ENCODE results near the gene SYCN.
A peak's percentile ranks its signal among the peaks of the same experiment; 100 is the strongest.

The SYCN gene

GRCh38 chr19:39251846-39252245, 47.8 kb upstream of the SYCN start:
- Histone ChIP-seq H3K4me2 (ENCODE audit: low read depth, low read length, poor library complexity, severe bottlenecking) (peak overlapping the region; percentile 75), H3K79me2 (ENCODE audit: insufficient read depth, low read length) (no peaks in the 10 kb centered on the region), H3K9me2 (replicated peaks; ENCODE audit: low read depth, low read length) (no peaks in the 10 kb centered on the region), H3K27me3 (ENCODE audit: insufficient read depth, low read length, poor library complexity, severe bottlenecking) (no peaks in the 10 kb centered on the region), H3K4me1 (ENCODE audit: insufficient read depth, low read length, poor library complexity, severe bottlenecking) (peaks cover 54% of the 10 kb centered on the region), H3K4me3 (ENCODE audit: low read length, poor library complexity, severe bottlenecking) (peak overlapping the region; percentile 55), H3K36me3 (ENCODE audit: insufficient read depth, low read length) (no peaks in the 10 kb centered on the region), H2AFZ (ENCODE audit: low read length) (no peak overlapping the region), H4K20me1 (ENCODE audit: insufficient read depth, low read length, poor library complexity, severe bottlenecking) (no peaks in the 10 kb centered on the region), H3F3A (ENCODE audit: low read depth) (peaks cover 16% of the 10 kb centered on the region), H3K9ac (ENCODE audit: low read depth, low read length, poor library complexity, severe bottlenecking) (peak overlapping the region; percentile 65), H3K9me3 (ENCODE audit: insufficient read depth, low read depth, low read length) (peaks cover 1% of the 10 kb centered on the region; the same call in 1 of the 2 replicates)
- TF ChIP-seq EZH2phosphoT487 (IDR thresholded peaks at IDR 0.05; ENCODE audit: borderline replicate concordance), result no peak
- TF ChIP-seq CTCF (conservative IDR thresholded peaks at IDR 0.05; ENCODE audit: low read length), result no peak

- Histone ChIP-seq H3K79me2 (ENCODE audit: insufficient read depth, low read length) (no peaks in the 10 kb centered on the region), H3K4me1 (ENCODE audit: insufficient read depth, low read length, poor library complexity, severe bottlenecking) (peaks cover 54% of the 10 kb centered on the region), H4K20me1 (ENCODE audit: insufficient read depth, low read length, poor library complexity, severe bottlenecking) (no peaks in the 10 kb centered on the region), H2AFZ (ENCODE audit: low read length) (no peak overlapping the region), H3K4me3 (ENCODE audit: low read length, poor library complexity, severe bottlenecking) (no peak overlapping the region), H3K9ac (ENCODE audit: low read depth, low read length, poor library complexity, severe bottlenecking) (no peak overlapping the region), H3K36me3 (ENCODE audit: insufficient read depth, low read length) (no peaks in the 10 kb centered on the region), H3K9me2 (replicated peaks; ENCODE audit: low read depth, low read length) (no peaks in the 10 kb centered on the region), H3F3A (ENCODE audit: low read depth) (peaks cover 16% of the 10 kb centered on the region), H3K9me3 (ENCODE audit: insufficient read depth, low read depth, low read length) (no peaks in the 10 kb centered on the region), H3K4me2 (ENCODE audit: low read depth, low read length, poor library complexity, severe bottlenecking) (no peak overlapping the region), H3K27me3 (ENCODE audit: insufficient read depth, low read length, poor library complexity, severe bottlenecking) (no peaks in the 10 kb centered on the region)
- TF ChIP-seq EZH2phosphoT487 (IDR thresholded peaks at IDR 0.05; ENCODE audit: borderline replicate concordance) (no peak), CTCF (conservative IDR thresholded peaks at IDR 0.05; ENCODE audit: low read length) (no peak)
Observed at GRCh38 chr19:39251081-39251480, 47.0 kb upstream of the SYCN start.

- H3K4me3 ChIP-seq (ENCODE audit: low read length, poor library complexity, severe bottlenecking), result no peak within 1 kb of the TSS
- H3K9me3 ChIP-seq (ENCODE audit: insufficient read depth, low read depth, low read length), result no peaks in the 10 kb centered on the region
- no peaks in the 10 kb centered on the region for H3K36me3 ChIP-seq (ENCODE audit: insufficient read depth, low read length)
- H3K79me2 ChIP-seq (ENCODE audit: insufficient read depth, low read length), result no peaks in the 10 kb centered on the region
- no peaks in the 10 kb centered on the region for H3K27me3 ChIP-seq (ENCODE audit: insufficient read depth, low read length, poor library complexity, severe bottlenecking)
- H2AFZ ChIP-seq (ENCODE audit: low read length), result no peak within 1 kb of the TSS
- no peaks in the 10 kb centered on the region for H3K9me2 ChIP-seq (replicated peaks; ENCODE audit: low read depth, low read length)
- H3K4me1 ChIP-seq (ENCODE audit: insufficient read depth, low read length, poor library complexity, severe bottlenecking), result peaks cover 43% of the 10 kb centered on the region
- TF ChIP-seq EZH2phosphoT487 (IDR thresholded peaks at IDR 0.05; ENCODE audit: borderline replicate concordance) (no peak), CTCF (conservative IDR thresholded peaks at IDR 0.05; ENCODE audit: low read length) (no peak)
- no peak within 1 kb of the TSS for H3K4me2 ChIP-seq (ENCODE audit: low read depth, low read length, poor library complexity, severe bottlenecking)
- H4K20me1 ChIP-seq (ENCODE audit: insufficient read depth, low read length, poor library complexity, severe bottlenecking), result no peaks in the 10 kb centered on the region
- no peak within 1 kb of the TSS for H3K9ac ChIP-seq (ENCODE audit: low read depth, low read length, poor library complexity, severe bottlenecking)
- H3F3A ChIP-seq (ENCODE audit: low read depth), result peaks cover 15% of the 10 kb centered on the region
Observed at GRCh38 chr19:39248806-39249205, 44.7 kb upstream of the SYCN start, which contains the start of gene IFNL4. Gene IFNL4 (minus strand): TSS chr19:39248856.

All from Loucy (cell line).